Neural cell (in vitro differentiated cells): ENCODE data around the gene MBNL3. TPM values are rescaled to one million over a fixed set of nuclear protein-coding genes. Genes with fewer than 3 reads are reported as not detected.

Experiments used
- H2AFZ ChIP-seq: fragments of 200-600, 300-800 bp; sonication (generic), shearing (Covaris generic); 2 replicates; pipeline ENCODE4 v1.6.0; 2014; ENCODE audit warnings: low read depth, mild to moderate bottlenecking, antibody characterized with exemption, low read length, moderate library complexity
- H3F3A ChIP-seq: fragments of 200-600 bp; shearing (Covaris generic); 2 replicates; pipeline ENCODE4 v1.6.1; 2016; ENCODE audit warnings: mild to moderate bottlenecking, moderate library complexity, mixed read lengths, antibody characterized with exemption, low read length; ENCODE audit not compliant: insufficient read depth, poor library complexity, severe bottlenecking
- H3K27ac ChIP-seq: fragments of 200-600, 300-800 bp; sonication (generic), shearing (Covaris generic); 2 replicates; pipeline ENCODE4 v1.5.1; 2014; ENCODE audit warnings: mild to moderate bottlenecking, low read length, moderate library complexity
- H3K27me3 ChIP-seq: fragments of 300-800, 200-600 bp; sonication (generic), shearing (Covaris generic); 2 replicates; pipeline ENCODE4 v1.6.0; 2014; ENCODE audit warnings: mild to moderate bottlenecking, low read depth, low read length, moderate library complexity; ENCODE audit not compliant: insufficient read depth
- H3K36me3 ChIP-seq: fragments of 300-800, 200-600 bp; sonication (generic), shearing (Covaris generic); 2 replicates; pipeline ENCODE4 v1.5.1; 2014; ENCODE audit warnings: mild to moderate bottlenecking, antibody characterized with exemption, low read length, moderate library complexity; ENCODE audit not compliant: insufficient read depth
- H3K4me2 ChIP-seq: fragments of 300-800, 200-600 bp; sonication (generic), shearing (Covaris generic); 2 replicates; pipeline ENCODE4 v1.6.0; 2014; ENCODE audit warnings: mild to moderate bottlenecking, low read length
- H3K4me3 ChIP-seq: fragments of 300-800, 200-600 bp; sonication (generic), shearing (Covaris generic); 2 replicates; pipeline ENCODE4 v1.5.1; 2014; ENCODE audit warnings: mild to moderate bottlenecking, low read length, moderate library complexity
- H3K79me2 ChIP-seq: fragments of 200-600 bp; shearing (Covaris generic); replicated peaks from 2 replicates; pipeline ENCODE4 v1.6.0; 2014; ENCODE audit warnings: mild to moderate bottlenecking, low read length, moderate library complexity; ENCODE audit not compliant: insufficient read depth
- H3K9ac ChIP-seq: fragments of 300-800, 200-600 bp; sonication (generic), shearing (Covaris generic); 2 replicates; pipeline ENCODE4 v1.6.1; 2016; ENCODE audit warnings: mild to moderate bottlenecking, low read length, mixed read lengths
- H3K9me2 ChIP-seq: fragments of 200-600 bp; shearing (Covaris generic); 2 replicates; pipeline ENCODE4 v1.6.1; 2016; ENCODE audit warnings: mild to moderate bottlenecking, low read length, mixed read lengths; ENCODE audit not compliant: insufficient read depth
- H3K9me3 ChIP-seq: fragments of 200-600, 300-800 bp; sonication (generic), shearing (Covaris generic); 2 replicates; pipeline ENCODE4 v1.6.1; 2016; ENCODE audit warnings: mild to moderate bottlenecking, mixed run types, low read length, moderate library complexity, mixed read lengths
- H4K20me1 ChIP-seq: fragments of 200-600 bp; shearing (Covaris generic); 2 replicates; pipeline ENCODE4 v1.6.1; 2016; ENCODE audit warnings: mild to moderate bottlenecking, mixed run types; ENCODE audit not compliant: insufficient read depth
- EP300 ChIP-seq: fragments of 450-650 bp; conservative IDR thresholded peaks from 2 replicates; pipeline ENCODE4 v1.6.1; 2014; ENCODE audit warnings: antibody characterized with exemption, mild to moderate bottlenecking, moderate library complexity; ENCODE audit not compliant: poor library complexity, severe bottlenecking
- EZH2 ChIP-seq: fragments of 200-600, 300-800 bp; shearing (Covaris generic), sonication (generic); IDR thresholded peaks from 2 replicates; pipeline ENCODE4 v1.6.1; 2014; ENCODE audit warnings: antibody characterized with exemption, low read length, borderline replicate concordance, mild to moderate bottlenecking; ENCODE audit not compliant: insufficient read depth, poor library complexity, severe bottlenecking
- MXI1 ChIP-seq: fragments of 450-650 bp; conservative IDR thresholded peaks from 2 replicates; pipeline ENCODE4 v1.6.1; 2014; ENCODE audit warnings: antibody characterized with exemption, mild to moderate bottlenecking; ENCODE audit not compliant: poor library complexity, severe bottlenecking
- POLR2AphosphoS5 ChIP-seq: IDR thresholded peaks from 2 replicates; pipeline ENCODE4 v1.6.1; 2012
- RAD21 ChIP-seq: fragments of 450-650 bp; conservative IDR thresholded peaks from 2 replicates; pipeline ENCODE4 v1.6.1; 2014; ENCODE audit warnings: antibody characterized with exemption, mild to moderate bottlenecking, moderate library complexity
- SMC3 ChIP-seq: fragments of 450-650 bp; conservative IDR thresholded peaks from 2 replicates; pipeline ENCODE4 v1.6.1; 2014; ENCODE audit warnings: antibody characterized with exemption, mild to moderate bottlenecking, moderate library complexity; ENCODE audit not compliant: poor library complexity
- TAF1 ChIP-seq: IDR thresholded peaks from 2 replicates; pipeline ENCODE4 v1.6.1; 2012; ENCODE audit warnings: low read depth
- polyA plus RNA-seq: library from polyadenylated mRNA; depleted of rRNA; stranded (reverse); fragments of >200 nt; gene quantifications from 2 replicates; pipeline ENCODE4 v1.2.3, GENCODE V29; 2014
- TF ChIP-seq, protein P1 (sequence below): IDR thresholded peaks from 2 replicates; pipeline ENCODE4 v1.6.1; 2012; ENCODE audit warnings: borderline replicate concordance
- TF ChIP-seq, protein P2 (sequence below): fragments of 450-650 bp; IDR thresholded peaks from 2 replicates; pipeline ENCODE4 v1.5.1; 2014; ENCODE audit warnings: antibody characterized with exemption, mild to moderate bottlenecking, moderate library complexity; ENCODE audit not compliant: poor library complexity, severe bottlenecking

MBNL3 gene
- polyA plus RNA-seq, 1 donor from 2014 or later, result 0.09 TPM

DNA sequence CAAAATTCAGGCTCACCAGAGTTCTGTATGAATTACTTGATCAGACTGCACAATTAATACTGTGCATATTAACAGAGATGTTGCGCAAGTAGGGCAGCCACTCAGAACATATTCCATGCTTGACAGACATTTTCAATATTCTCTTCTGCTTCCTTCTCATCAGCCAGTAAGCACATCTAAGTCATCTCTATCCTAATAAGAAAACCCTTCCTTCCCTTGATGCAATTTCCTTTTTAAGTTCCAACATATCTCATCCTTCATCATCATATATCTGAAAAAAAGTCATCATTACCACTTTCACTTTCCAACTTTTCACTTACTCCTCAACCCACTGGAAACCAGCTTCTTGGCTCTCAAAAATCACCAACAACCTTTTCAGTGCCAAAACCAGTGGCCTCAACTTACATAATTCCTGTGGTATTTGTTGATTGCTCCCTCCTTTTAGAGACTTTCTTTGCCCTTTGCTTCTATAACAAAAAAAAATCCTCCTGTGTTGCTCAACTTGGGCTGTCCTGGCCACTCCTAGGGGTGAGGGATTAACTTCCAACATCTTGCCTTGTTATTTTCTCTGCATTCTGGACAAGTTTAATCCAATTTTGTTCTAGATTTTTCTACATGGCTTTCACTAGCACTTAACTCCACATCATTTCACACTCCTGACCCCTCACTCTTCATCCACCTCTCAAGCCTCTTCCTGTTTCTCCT is 14.1 kb downstream of the MBNL3 start:
- Histone ChIP-seq H3K27me3 (no peaks in the 10 kb centered on the region), H3K9ac (no peak overlapping the region), H2AFZ (no peak overlapping the region), H3F3A (no peaks in the 10 kb centered on the region), H3K27ac (no peak overlapping the region), H3K9me2 (no peaks in the 10 kb centered on the region), H3K4me3 (no peak overlapping the region), H3K4me2 (no peak overlapping the region), H3K36me3 (no peaks in the 10 kb centered on the region), H4K20me1 (no peaks in the 10 kb centered on the region), H3K9me3 (no peaks in the 10 kb centered on the region), H3K79me2 (no peaks in the 10 kb centered on the region)
- TF ChIP-seq, protein P1, sequence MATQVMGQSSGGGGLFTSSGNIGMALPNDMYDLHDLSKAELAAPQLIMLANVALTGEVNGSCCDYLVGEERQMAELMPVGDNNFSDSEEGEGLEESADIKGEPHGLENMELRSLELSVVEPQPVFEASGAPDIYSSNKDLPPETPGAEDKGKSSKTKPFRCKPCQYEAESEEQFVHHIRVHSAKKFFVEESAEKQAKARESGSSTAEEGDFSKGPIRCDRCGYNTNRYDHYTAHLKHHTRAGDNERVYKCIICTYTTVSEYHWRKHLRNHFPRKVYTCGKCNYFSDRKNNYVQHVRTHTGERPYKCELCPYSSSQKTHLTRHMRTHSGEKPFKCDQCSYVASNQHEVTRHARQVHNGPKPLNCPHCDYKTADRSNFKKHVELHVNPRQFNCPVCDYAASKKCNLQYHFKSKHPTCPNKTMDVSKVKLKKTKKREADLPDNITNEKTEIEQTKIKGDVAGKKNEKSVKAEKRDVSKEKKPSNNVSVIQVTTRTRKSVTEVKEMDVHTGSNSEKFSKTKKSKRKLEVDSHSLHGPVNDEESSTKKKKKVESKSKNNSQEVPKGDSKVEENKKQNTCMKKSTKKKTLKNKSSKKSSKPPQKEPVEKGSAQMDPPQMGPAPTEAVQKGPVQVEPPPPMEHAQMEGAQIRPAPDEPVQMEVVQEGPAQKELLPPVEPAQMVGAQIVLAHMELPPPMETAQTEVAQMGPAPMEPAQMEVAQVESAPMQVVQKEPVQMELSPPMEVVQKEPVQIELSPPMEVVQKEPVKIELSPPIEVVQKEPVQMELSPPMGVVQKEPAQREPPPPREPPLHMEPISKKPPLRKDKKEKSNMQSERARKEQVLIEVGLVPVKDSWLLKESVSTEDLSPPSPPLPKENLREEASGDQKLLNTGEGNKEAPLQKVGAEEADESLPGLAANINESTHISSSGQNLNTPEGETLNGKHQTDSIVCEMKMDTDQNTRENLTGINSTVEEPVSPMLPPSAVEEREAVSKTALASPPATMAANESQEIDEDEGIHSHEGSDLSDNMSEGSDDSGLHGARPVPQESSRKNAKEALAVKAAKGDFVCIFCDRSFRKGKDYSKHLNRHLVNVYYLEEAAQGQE, result no peak
- TF ChIP-seq SMC3 (no peak), EP300 (no peak)
- TF ChIP-seq, protein P2, sequence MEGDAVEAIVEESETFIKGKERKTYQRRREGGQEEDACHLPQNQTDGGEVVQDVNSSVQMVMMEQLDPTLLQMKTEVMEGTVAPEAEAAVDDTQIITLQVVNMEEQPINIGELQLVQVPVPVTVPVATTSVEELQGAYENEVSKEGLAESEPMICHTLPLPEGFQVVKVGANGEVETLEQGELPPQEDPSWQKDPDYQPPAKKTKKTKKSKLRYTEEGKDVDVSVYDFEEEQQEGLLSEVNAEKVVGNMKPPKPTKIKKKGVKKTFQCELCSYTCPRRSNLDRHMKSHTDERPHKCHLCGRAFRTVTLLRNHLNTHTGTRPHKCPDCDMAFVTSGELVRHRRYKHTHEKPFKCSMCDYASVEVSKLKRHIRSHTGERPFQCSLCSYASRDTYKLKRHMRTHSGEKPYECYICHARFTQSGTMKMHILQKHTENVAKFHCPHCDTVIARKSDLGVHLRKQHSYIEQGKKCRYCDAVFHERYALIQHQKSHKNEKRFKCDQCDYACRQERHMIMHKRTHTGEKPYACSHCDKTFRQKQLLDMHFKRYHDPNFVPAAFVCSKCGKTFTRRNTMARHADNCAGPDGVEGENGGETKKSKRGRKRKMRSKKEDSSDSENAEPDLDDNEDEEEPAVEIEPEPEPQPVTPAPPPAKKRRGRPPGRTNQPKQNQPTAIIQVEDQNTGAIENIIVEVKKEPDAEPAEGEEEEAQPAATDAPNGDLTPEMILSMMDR, result no peak

DNA sequence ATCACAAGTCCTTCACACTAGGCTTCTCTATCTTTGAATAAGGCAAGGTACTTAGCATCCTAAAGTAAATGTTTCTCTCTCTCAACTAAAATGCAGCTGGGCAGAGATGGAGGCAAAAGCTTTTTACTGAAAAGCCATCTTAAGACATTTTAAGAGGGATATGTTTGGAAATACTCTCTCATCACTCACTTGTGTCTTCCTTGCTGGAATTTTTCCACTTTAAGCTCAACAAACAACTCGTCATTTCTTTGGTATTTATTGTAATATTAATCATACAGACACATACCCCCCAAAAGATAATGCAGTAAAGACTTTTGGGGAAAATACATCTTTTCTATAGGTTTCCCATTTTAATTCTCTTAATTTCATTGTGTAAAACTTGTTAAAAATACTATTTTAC is 16.4 kb downstream of the MBNL3 start:
- H3K4me3 ChIP-seq, result no peak overlapping the region
- H2AFZ ChIP-seq, result no peak overlapping the region
- no peaks in the 10 kb centered on the region for H3K27me3 ChIP-seq
- H3K79me2 ChIP-seq, result no peaks in the 10 kb centered on the region
- no peaks in the 10 kb centered on the region for H4K20me1 ChIP-seq
- H3K9ac ChIP-seq, result no peak overlapping the region
- no peaks in the 10 kb centered on the region for H3K9me3 ChIP-seq
- TF ChIP-seq RAD21, result no peak
- no peak for TF ChIP-seq MXI1
- no peak for TF ChIP-seq EZH2
- TF ChIP-seq SMC3, result no peak
- TF ChIP-seq, protein P1, result no peak
- TF ChIP-seq POLR2AphosphoS5, result no peak
- TF ChIP-seq, protein P2, result no peak
- no peak for TF ChIP-seq TAF1
- TF ChIP-seq EP300, result no peak
- H3K36me3 ChIP-seq, result no peaks in the 10 kb centered on the region
- no peaks in the 10 kb centered on the region for H3K9me2 ChIP-seq
- H3K4me2 ChIP-seq, result no peak overlapping the region
- no peak overlapping the region for H3K27ac ChIP-seq
- no peaks in the 10 kb centered on the region for H3F3A ChIP-seq
